ENCODE measurements around the gene SLC19A2.

SLC19A2 gene

DNA sequence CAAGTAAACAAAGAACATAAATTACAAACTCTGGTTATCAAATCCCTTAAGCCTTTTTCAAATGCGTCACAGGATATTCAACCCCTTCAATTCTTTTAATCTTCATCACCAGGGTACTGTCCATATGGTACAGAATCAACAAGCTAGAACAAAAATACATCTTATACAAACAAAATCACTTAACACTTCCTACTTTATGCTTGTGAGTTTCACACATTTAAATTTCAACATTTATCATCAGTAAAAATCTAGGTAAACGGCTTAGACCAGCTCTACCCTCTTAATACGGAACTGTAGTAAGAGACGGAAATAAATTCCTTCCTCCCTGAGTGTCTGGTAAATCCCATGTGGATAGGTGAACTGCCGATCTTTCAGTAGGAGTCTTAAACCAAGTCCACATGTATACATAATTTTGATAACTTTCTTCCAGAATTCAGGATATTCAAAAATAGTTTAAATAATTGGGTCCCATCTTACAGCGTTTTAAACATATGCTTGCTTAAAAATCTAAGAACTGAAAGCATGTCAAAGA lies 59.5 kb downstream of the SLC19A2 start:
- H3K4me1 ChIP-seq (ENCODE audit: insufficient read depth, low read length): no peaks in the 10 kb centered on the region
- H3K9ac ChIP-seq (ENCODE audit: low read depth, low read length): peak overlapping the region; percentile 72; the same call in 1 of the 2 replicates
- no peak overlapping the region for H3K27ac ChIP-seq (ENCODE audit: low read length)
- H3K36me3 ChIP-seq (ENCODE audit: insufficient read depth, low read depth, low read length): peaks cover 6% of the 10 kb centered on the region; the same call in 1 of the 2 replicates
- H3K4me3 ChIP-seq (ENCODE audit: low read length): peak overlapping the region; percentile 88
- H3K9me3 ChIP-seq (ENCODE audit: insufficient read depth, low read depth, low read length): no peaks in the 10 kb centered on the region
- H3K27me3 ChIP-seq (ENCODE audit: insufficient read depth, low read length): peaks cover 14% of the 10 kb centered on the region

DNA sequence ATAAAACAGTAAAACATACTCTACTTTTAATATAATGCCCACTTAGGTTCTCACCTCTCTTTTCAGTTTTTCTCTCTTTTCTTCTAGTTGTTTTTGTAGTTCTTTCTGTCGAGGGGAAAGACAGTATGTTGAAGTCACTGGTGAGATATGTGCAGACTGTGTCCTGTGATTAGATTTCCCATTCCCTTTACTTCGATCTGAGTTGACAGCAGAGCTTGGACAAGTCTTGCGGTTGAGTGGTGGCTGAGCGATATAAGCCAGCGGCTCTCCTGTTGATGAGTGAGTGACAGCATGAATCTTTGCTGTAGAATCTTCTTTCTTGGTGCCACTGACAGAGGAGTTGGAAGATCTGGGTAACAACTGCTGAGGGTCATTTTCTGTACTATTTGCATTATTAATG lies 64.4 kb downstream of the SLC19A2 start:
- Histone ChIP-seq H3K27ac (ENCODE audit: low read length) (no peak overlapping the region), H3K27me3 (ENCODE audit: insufficient read depth, low read length) (no peaks in the 10 kb centered on the region), H3K36me3 (ENCODE audit: insufficient read depth, low read depth, low read length) (peaks cover 6% of the 10 kb centered on the region; the same call in 1 of the 2 replicates), H3K4me1 (ENCODE audit: insufficient read depth, low read length) (no peaks in the 10 kb centered on the region), H3K9me3 (ENCODE audit: insufficient read depth, low read depth, low read length) (no peaks in the 10 kb centered on the region), H3K4me3 (ENCODE audit: low read length) (no peak overlapping the region), H3K9ac (ENCODE audit: low read depth, low read length) (no peak overlapping the region)

DNA sequence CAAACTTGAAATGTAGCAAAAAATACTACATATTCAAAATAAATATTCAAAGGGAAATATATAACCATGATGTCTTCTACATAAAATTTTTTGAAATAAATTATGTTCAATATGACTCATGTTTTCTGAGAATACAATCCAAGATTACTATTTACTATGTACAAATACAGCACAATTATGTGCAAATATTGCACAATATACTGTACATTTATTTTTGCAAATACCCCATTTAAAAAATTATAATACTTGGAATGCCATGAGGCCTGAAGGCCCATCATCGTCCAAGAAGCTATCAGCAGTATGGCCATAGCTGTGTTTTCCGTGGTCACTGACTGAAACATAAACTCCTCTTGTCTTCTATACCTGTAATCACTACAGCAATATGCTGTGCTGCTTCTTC lies 70.8 kb downstream of the SLC19A2 start:
- no peak overlapping the region for H3K9ac ChIP-seq (ENCODE audit: low read depth, low read length)
- no peaks in the 10 kb centered on the region for H3K27me3 ChIP-seq (ENCODE audit: insufficient read depth, low read length)
- H3K4me1 ChIP-seq (ENCODE audit: insufficient read depth, low read length): no peaks in the 10 kb centered on the region
- H3K27ac ChIP-seq (ENCODE audit: low read length): no peak overlapping the region
- no peak overlapping the region for H3K4me3 ChIP-seq (ENCODE audit: low read length)
- H3K9me3 ChIP-seq (ENCODE audit: insufficient read depth, low read depth, low read length): no peaks in the 10 kb centered on the region
- no peaks in the 10 kb centered on the region for H3K36me3 ChIP-seq (ENCODE audit: insufficient read depth, low read depth, low read length)

Data from iPS-20b (cell line).